Activated CD8-positive, alpha-beta memory T cell treated with anti-CD3 and anti-CD28 coated beads, Interleukin-2, amount 50 U/mL, for 24 hours (primary cell): ENCODE data around the gene SGCD.

Source experiments
- DNase-seq: peaks from one replicate; pipeline ENCODE4 v3.0.0-alpha.2; 2020; ENCODE audit errors: extremely low read depth

Gene SGCD

DNA sequence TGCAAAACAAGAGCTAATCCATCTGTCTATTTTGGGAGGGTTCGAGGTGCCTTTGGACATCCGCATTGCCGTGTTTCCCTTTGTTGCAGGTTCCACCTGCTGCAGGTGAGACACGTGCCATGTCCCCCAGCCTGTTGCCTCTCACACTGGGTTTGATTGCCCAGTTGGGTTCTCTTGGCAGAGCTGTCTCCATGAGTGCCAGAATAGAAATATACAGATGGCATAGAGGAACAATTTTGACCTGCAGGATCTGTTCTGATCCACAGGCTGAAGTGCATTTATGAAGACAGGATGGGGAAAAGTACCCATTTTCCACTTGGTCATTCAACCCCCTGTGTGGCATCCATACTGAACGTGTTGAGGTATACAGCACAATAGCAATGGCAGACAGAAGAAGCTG lies 178.1 kb downstream of the SGCD start:
- DNase-seq = no peak

DNA sequence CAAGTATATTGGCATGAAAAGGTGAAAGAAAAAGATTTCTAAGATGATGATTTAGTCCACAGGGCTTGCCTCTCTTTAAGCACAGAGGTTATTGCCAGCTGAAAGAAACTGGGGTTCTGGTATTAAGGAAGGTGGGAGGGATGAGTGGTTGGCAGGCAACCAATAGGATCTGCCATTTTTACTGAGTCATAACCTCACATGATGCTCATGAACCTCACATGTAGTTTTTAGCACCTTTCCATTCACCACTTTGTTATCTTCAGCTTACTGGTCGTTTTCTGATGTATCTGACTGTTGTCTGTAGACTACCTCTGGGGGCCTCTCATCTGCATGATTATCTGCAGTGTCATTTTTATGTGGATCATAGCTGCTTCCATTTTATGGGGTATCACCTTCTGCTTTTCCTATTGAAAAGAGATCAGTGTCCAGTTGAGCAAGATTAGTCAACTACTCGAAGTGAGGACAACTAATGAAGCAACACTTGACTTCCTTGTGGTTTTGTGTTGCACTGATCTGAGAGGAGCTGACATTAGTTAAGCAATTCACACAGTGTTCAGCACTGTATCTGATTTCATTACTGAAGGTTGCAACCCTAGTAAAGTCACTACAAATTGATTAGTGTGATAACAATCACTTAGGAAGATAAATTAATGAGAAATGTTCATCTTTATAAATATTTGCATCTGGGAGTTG lies 186.3 kb downstream of the SGCD start:
- no peak for DNase-seq

DNA sequence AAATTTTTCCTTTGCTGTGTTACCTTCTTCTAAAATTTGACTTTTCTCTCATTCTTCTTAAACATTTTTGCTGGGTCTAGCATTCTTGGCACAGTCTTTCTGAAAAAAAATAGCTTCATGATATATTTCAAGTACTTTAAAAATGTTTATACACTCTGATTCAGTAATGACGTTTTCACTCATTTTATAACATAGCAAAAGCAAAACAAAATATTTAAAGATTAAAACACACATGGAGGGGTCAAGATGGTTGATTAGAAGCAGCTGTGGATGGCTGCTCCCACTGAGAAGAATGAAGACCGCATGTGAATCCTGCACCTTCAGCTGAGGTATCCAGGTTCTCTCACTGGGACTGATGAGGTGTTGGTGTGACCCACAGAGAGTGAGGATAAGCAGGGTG lies 188.2 kb downstream of the SGCD start:
- DNase-seq = no peak

DNA sequence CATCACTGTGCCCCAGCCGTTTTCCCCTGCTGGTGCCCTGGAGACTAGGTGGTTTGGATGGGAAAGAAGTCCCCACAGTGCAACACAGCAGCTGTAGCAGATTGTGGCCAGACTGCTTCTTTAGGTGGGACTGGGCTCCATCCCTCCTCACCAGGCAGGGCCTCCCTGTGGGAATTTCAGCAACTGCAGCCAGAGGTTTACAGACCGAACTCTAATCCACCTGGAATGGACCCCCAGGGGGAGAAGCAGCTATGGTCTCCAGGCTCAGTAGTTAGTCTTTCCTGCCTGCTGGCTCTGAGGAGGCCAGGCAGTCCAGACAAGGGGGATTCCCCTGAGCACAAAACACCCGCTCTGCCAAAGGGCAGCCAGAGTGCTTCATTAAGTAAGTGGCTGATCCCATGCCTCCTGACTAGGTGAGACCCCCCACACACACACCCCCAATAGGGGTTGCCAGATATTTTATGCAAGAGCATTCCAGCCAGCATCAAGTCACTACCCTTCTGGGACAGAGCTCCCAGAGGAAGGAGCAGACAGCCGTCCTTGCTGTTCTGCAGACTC lies 188.9 kb downstream of the SGCD start:
- no peak for DNase-seq

DNA sequence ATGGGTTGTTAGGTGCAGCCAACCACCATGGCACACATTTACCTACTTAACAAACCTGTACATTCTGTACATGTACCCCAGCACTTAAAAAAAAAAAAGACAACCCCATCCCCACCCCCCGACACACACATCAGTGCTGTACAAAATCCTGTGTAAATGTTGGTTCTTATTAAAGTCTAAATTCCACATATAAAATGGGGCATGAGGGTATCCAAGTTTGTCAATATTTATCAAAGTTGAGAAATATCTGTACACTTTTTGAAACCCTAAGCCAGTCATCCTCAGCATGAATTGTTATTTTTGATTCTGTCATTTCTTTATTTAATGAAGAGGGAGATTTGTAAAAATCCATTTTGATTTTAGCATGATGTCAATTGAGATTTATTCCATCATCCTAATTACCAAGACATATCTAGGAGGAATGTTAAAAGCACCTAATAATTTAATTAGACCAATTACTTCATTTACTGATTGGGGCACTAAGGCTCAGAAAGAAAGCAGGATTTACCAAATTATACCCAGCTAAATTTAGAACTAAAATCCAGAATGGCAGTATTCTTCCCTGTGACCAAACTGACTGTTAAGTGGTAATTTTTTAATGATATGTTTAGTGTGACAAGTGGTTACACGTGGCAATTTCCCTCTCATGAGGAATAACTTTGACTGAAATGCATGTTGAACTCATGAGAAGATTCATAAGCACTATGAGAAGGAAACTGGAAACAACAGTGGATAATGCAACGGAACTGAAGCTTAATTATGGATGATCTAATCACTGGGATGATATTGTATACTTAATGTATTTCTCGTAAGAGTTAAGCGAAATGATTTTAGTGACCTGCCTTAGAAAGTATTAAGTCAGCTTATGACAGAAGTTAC lies 195.9 kb downstream of the SGCD start:
- DNase-seq = no peak

DNA sequence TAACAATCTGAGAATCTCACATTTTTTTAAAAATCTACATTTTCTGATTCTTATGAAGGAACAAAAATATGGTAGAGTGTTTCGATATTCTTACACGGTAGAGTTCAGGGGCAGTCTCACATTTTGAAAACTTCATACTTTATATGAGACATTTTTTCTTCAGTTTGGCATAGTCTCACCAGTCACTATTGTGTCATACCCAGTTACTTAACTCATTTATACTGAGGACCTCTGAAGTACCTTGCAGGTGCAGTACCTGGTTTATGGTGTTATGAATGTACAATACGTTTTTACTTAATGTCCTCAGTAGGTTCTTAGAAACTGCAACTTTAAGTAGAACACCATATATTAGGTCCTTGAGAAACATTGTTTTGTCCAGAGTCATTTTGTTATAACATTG lies 196.6 kb downstream of the SGCD start:
- DNase-seq = no peak

DNA sequence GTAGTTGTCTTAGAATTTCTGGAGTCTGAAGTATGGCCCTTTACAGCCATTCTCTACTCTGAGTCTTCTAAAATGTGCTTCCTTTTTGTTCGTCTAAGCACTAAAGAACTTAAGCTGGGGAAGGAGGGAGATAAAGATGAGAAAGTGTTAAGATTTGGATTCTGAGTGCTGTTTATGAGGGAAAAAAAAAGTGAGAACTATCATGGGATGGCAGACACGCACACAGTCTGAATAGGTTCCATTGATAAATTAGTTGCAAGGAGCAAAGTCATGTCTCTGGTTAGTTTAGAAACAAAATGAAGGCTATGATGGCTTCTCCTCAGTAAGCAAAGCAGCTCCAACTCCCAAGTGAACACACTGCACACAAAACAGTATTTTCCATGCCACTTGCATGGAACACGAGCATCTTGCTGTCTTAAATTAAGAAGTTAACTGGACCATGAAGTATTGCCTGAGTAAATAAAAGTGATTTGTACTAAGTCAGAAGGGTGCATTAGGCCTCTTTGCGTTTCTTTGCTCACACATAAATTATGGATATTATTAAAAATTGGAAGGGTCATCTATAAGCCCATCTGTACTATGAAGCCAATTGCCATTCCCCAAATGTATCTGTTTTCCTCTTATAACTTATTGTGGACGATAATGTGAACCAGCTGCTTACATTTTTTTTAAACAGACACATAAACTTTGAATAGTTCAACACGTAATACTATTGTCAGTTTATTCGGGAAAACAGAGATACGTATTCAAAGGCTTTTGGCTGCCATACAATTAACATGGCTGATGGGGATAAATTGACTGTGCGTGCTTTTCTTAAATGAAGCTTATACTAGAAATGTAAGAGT lies 199.3 kb downstream of the SGCD start:
- DNase-seq = no peak

DNA sequence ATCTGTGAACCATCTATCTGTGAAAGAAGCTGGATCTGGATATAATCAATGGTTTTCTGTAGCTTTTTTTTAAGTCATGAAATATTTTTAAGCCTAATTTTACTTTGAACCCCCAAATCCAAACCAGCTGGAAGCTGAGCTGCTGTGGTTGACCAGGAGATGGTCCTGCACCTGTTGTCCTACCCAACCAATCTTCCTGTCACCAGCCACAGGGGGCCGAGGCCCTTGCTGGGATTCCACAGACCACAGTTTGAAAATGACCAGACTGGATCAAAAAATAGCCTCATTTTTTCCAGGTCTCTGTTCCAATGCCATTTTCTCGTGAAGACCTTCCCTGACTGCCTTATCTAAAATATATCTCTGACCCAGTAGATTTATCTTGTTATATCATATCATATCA lies 200.6 kb downstream of the SGCD start:
- DNase-seq = no peak

DNA sequence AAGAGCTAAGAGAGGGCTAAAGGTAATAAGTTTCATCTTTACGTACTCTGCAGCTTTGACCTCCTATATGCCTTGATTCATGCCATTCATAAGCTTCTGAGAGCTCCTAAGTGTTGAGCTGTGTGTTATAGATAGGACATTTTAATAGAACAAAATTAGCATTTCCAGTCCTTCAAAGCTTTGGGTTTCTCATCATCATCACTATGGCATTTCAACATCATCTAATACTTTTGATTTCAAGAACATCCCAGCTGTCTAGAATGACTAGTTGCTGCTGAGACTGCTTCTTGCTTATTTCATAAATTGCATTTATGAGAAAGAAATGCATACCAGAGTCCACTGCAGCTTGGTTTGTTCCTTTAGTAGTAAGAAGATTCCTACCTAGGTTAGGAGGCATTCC lies 201.7 kb downstream of the SGCD start:
- DNase-seq = no peak

DNA sequence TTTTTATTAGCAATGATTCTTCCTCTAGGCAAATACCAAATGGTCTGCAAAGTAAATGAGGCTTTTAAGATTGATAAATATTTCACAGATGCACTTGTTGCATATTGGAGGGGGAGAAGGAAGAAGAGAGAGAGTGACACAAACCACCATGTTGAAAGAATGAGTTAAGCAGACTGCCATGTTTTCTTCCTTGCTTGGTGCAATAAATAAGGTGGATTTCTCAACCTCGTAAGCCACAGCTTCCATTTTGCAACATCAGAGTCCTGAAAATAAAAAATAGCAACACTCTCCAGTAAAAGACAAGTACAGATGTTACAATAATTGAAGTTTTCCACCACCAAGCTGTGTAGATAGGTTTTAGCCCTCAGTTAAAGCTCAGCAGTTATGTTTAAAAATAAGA lies 202.9 kb downstream of the SGCD start:
- DNase-seq = no peak

DNA sequence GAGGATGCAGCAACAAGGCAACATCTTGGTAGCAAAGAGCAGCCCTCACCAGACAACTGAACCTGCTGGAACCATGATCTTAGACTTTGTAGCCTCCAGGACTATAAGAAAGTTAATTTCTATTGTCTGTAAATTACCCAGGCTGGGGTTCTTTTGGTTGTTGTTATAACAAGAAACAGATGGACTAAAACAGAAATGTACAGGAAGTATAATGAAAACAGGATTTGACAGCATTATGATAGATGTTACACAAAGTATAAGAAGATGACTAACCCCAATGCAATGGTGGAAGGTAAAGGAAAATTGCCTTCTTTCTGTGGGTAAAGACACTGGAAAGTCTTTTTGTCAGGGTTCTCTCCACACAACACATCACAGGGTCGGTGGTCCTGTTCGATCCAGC lies 204.2 kb downstream of the SGCD start:
- DNase-seq = no peak

DNA sequence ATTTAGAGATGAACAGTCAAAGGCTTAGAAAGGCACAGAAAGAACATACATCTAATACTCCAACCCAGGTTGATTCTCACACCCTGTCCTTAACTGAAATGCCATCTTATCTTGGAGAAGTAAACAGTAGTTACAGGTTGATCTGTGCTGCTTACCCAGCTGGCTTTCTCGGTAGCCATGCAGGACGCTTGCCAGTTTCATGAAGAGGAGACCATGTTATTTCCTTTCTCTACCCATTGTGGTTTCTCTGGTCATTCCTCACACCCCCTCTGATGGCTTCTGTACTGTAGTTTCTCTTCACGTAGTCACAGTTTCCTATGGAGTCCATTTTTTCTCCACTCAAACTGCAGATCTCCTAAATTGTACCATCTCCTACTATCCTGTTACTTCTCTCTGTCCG lies 206.0 kb downstream of the SGCD start:
- no peak for DNase-seq

DNA sequence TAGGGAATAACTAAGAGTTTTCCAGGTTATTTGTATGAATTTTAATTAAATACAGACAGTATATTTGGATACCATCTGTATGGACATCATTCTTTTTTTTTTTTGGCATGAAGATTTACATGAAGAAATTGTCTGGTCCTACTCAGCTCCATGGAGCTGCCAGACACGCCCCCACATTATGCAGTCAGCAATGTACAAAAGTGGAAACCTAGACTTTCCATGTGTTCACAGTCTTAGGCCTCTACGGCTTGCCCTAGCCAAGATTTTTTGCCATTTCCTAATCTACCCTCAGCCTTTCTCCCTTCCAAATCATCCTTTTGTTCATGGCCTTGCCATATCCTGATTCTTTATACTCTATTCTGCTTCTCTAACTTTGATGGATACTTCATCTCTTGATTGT lies 207.1 kb downstream of the SGCD start:
- no peak for DNase-seq

DNA sequence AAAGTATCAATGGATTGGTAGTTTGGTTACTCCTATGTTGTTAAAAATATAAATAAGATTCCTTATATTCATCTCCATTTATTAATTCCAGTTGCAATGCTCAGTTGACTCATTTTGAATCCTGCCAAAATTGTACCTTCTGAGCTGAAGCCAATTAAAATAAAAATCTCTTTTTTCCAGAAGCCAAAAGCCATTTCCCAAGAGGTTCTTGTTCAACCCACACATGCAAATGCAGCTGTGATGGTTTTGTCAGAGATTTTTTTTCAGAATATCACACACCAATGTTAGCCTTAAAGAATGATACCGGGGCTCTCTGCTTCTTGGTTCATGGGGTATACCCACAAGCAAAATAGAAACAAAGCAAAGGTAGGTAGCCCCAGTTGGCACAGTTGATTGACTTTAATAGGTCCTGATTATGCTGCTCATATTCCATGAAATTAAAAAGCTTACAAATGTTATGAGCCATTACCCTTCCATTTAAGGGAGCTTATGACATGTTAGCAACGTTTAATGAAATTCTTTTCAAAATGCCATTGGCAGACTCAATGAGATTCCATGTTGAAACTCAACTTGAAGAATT lies 208.0 kb downstream of the SGCD start:
- no peak for DNase-seq

DNA sequence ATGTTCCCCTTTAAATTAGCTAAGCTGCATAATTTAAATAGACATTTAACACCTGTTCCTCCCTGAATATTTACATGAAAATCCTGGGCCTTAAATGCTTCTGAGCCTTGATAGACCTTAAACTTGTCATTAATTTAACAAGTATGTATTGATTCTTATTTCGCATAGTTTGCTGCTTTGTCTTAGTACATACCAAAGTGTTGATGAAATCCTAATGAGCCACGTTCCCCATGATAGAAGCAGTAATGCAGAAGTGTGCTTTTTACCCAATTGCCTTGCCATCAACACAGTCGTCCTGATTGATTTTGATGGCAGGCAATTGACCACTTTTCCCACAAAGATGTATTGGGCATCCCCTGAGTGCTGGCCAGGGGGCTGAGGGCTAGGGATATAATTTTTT lies 213.5 kb downstream of the SGCD start:
- DNase-seq = no peak

DNA sequence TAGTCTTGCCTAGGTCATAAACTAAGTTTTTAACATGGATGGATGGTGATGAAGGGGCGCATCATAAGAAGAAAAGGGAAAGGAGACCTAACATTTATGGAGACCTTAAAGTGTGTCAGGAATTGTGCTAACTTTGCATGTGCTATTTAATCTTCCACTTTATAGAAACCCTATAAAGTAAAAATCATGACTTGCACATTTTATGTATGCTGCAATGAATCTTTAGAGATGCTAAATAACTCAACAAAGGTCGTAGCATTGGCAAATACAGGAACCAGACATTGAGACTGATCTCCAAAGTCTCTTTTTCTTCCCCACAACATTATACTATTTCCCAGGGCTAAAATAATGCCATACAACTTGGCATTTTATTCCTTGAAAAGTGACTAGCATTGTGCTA lies 214.6 kb downstream of the SGCD start:
- no peak for DNase-seq

DNA sequence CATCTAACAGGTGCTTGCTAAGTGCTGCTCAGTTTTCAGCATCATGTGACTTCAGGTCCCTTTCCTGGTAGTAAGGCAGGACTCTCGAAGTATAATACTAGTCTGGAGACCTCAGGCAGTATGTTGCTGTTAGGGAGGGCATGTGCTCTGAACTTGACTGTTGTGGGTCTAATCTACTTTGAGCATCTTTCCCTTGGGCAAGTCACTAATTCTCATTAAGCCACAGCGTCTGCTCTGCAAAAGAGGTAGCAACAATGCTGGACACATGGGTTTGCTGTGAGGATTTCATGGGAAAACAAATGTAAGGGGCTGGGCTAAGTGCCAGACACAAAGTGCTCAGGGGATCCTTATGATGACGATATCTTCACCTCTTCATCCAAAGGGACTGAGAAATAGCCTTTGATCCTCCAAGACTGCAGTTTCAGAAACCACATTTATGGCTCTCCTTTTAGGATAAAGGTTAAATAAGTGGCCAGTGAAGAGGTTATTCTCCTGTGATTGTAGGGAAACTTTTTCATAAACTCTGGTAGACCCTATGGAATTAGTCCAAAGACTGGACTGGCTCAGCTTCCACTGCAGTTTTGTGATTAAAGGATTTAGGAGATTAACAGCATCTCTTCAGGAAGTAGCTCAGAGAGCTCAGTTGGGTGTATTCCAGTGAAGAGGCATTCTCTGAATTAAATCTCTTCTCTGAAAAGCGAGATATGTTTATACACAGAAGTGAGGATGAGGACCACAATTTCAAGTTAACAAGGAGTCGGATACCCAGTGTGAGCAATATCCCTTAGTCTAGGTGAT lies 216.6 kb downstream of the SGCD start:
- no peak for DNase-seq

DNA sequence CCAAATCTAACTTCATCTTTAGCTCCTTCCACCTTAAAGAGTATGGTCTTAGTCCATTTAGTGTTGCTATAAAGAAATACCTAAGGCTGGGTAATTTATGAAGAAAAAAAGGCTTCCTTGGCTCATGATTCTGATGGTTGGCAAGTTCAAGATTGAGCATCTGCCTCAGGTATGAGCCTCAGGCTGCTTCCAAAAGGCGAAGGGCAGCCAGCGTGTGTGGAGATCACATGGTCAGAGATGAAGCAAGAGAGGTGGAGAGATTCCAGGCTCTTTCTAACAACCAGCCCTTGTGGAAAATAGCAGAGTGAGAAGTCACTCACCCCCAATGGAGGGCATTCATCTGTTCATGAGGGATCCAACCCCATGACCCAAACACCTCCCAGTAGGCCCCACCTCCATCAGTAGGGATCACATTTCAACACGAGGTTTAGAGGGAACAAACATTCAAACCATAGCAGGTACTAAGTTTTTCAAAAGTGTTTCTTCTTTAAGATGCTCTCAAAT lies 225.9 kb downstream of the SGCD start:
- DNase-seq = no peak

DNA sequence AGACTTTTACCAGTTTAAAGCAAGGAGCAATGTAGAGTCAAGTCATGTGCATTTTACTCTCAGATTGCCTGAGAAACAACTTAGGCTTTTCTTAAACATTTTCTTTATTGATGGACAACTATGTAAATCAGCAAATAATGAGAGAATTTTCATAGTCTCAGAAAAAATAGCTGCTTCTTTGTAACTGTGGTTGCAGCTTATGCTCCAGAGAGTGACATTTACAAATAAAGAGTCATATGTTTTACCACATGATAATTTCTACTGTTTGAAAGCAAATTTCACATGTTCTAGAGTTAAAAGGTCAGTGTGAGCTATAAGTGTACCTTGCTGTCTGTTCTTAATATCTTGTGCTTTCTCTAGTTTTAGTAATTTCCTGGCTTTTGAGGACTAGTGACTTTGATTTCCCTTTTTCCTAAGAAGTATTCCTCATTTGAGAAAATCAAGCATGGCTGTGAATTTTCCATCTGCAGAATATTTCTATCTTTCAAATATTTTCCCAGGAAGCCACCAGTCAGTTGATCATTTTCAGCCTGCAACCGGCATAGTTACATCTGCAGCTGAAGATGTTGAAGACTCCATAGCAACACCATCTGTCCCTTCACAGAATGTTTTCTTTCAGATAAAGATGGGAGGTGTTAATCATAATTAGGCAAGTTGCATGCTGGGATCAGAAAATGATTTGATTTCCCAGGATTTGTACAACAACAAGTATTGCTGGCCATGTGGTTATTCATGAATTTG lies 229.9 kb downstream of the SGCD start:
- no peak for DNase-seq

DNA sequence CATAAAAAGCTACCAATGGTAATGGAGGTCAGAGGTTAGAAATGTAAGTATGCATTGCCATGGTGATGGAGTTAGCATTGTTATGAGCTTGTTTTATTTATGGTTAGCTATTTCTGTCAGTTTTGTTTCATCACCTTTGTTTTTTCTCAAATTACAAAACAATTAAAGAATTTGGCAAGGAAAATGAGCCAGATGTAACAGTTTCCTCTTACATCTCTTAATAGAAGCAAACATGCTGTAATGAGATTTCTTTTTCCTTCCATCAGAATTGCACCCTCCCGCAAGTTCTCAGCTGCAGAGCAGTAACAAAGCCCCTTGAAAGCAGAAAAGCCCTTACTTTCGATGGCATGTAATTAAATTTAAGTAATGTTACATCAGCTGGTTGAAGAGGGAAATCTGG lies 233.0 kb downstream of the SGCD start:
- DNase-seq = no peak
